ENCODE data around the gene GJA1. TPM values are rescaled to one million over a fixed set of nuclear protein-coding genes. Genes with fewer than 3 reads are reported as not detected.

Gene GJA1
- total RNA-seq, 4 donors from 2014 or later = 237 to 425 (median 346) TPM

DNA sequence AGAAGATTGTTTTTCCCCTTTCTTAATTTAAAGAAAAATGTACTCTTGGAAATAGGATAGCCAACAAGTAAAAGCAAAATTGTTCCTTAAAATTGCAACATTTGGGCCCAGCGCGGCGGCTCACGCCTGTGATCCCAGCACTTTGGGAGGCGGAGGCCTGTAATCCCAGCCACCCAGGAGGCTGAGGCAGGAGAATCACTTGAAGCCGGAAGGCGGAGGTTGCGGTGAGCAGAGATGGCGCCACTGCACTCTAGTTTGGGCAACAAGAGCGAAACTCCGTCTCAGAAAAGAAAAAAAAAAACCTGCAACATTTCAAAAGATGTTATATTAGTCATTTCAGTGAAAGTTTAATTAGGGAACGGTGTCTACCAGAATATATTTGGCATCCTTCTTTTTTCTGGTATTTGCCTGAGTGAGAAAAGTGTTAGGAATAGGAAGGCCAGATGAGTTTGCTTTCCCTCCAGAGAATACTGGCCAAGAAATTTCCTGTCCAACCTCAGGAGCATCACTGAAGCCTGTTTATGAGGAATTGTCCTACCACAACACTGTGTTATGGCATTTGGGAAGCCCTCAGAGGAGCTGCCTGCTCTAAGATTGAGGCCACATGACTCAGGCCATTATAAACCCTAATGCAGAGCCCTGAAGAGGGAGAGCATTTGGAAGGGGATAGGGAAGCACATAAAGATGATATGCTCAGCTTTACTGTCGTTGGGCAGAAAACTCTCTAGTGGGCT is 1.2 kb upstream of the GJA1 start:
- H3K4me3 ChIP-seq (ENCODE audit: low read depth, poor library complexity, severe bottlenecking) = no peak overlapping the region
- DNase-seq (ENCODE audit: low spot score in 2 of 2) = no peak
- 81% methylated on average over 13 of the region's 13 CpGs for WGBS, 2 donors
- TF ChIP-seq POLR2A (IDR thresholded peaks at IDR 0.05) = no peak
- TF ChIP-seq, protein P1, sequence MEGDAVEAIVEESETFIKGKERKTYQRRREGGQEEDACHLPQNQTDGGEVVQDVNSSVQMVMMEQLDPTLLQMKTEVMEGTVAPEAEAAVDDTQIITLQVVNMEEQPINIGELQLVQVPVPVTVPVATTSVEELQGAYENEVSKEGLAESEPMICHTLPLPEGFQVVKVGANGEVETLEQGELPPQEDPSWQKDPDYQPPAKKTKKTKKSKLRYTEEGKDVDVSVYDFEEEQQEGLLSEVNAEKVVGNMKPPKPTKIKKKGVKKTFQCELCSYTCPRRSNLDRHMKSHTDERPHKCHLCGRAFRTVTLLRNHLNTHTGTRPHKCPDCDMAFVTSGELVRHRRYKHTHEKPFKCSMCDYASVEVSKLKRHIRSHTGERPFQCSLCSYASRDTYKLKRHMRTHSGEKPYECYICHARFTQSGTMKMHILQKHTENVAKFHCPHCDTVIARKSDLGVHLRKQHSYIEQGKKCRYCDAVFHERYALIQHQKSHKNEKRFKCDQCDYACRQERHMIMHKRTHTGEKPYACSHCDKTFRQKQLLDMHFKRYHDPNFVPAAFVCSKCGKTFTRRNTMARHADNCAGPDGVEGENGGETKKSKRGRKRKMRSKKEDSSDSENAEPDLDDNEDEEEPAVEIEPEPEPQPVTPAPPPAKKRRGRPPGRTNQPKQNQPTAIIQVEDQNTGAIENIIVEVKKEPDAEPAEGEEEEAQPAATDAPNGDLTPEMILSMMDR (IDR thresholded peaks at IDR 0.05) = no peak
- intact Hi-C loops (cut with DNase I; ENCODE audit: low total_unique reads) = loop anchor here (5.0 to 10.0 kb wide), 3 partner anchors 161 to 748 kb away; no protein-coding TSS in a partner anchor

DNA sequence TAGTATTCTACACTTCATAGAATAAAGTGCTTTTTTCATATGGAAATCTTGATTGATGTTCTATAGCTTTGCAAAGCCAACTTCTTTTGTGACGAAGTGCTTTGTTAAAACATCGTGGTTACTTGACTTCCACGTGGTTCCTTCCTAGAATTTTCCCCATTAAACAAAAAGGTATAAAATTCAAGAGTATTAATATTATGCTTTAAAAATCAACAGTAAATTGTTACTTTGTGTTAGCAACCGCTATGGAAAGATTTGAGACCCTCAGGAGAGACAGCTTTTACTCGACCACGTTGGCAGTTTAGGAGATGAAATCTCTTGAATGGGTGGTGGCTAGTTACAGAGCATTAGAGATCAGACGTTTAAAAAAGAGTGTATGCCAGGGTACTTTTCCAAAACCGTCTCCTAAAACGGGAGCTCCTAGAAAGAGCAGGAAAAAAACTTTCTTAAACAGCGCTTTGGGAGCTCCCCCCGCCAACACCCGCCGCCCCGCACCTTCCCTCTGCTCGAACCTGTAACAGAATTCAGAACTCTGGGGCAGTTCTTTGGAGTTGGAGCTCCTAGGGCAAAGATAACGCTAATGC is 920 bp downstream of the GJA1 start:
- no peak for DNase-seq (ENCODE audit: low spot score in 2 of 2)

GRCh38 chr6:121436960-121437850 is 1.8 kb downstream of the GJA1 start:
- 0 to 1% methylated on average over 45 of the region's 45 CpGs for whole genome bisulfite sequencing, 2 donors
- DNase-seq (ENCODE audit: low spot score in 2 of 2) = peak; percentile 62 to 90
- H3K4me3 ChIP-seq (ENCODE audit: low read depth, poor library complexity, severe bottlenecking) = peak overlapping the region; percentile 56
- intact Hi-C loops (cut with DNase I; ENCODE audit: low total_unique reads) = loop anchor here (10.0 kb wide), 2 partner anchors 158 to 348 kb away; no protein-coding TSS in a partner anchor
- TF ChIP-seq POLR2A (IDR thresholded peaks at IDR 0.05) = no peak
- TF ChIP-seq, protein P1 (IDR thresholded peaks at IDR 0.05) = no peak

More for the DNA sequence above, 920 bp downstream of the GJA1 start:
- H3K4me3 ChIP-seq (ENCODE audit: low read depth, poor library complexity, severe bottlenecking) = peak overlapping the region; percentile 56
- TF ChIP-seq, protein P1 (IDR thresholded peaks at IDR 0.05) = no peak
- no peak for TF ChIP-seq POLR2A (IDR thresholded peaks at IDR 0.05)
- 1 to 2% methylated on average over 16 of the region's 16 CpGs for WGBS, 2 donors
- intact Hi-C loops (cut with DNase I; ENCODE audit: low total_unique reads) = loop anchor here (10.0 kb wide), 2 partner anchors 158 to 348 kb away; no protein-coding TSS in a partner anchor

- TF ChIP-seq, protein P1 (IDR thresholded peaks at IDR 0.05) = no peak
- no peak for TF ChIP-seq POLR2A (IDR thresholded peaks at IDR 0.05)
- intact Hi-C loops (cut with DNase I; ENCODE audit: low total_unique reads) = loop anchor here (10.0 kb wide), 2 partner anchors 157 to 347 kb away; no protein-coding TSS in a partner anchor
- WGBS, 2 donors = 4 to 9% methylated on average over 18 of the region's 18 CpGs
- peak in 1 of 2 donors; percentile 43 for DNase-seq (ENCODE audit: low spot score in 2 of 2)
- peak overlapping the region; percentile 56 for H3K4me3 ChIP-seq (ENCODE audit: low read depth, poor library complexity, severe bottlenecking)
Measured at GRCh38 chr6:121437851-121438651, 2.6 kb downstream of the GJA1 start.

DNA sequence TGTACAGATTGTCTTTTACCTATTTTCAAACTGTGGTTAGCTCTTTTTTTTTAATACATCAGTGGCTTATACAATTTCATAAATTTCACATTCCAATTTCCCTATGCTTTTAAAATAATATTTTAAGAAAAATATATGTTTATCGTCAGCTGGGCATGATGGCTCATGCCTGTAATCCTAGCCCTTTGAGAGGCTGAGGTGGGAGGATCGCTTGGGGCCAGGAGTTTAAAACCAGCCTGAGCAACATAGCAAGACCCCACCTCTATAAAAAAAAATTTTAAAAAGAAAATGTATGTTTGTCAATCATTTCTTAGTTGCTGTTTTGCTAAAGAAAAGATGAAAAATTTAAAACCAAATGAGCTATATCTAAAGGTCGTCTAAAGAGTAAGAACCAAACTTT is 3.4 kb downstream of the GJA1 start:
- no peak for DNase-seq (ENCODE audit: low spot score in 2 of 2)
- H3K4me3 ChIP-seq (ENCODE audit: low read depth, poor library complexity, severe bottlenecking) = no peak overlapping the region
- TF ChIP-seq, protein P1 (IDR thresholded peaks at IDR 0.05) = no peak
- no peak for TF ChIP-seq POLR2A (IDR thresholded peaks at IDR 0.05)
- intact Hi-C loops (cut with DNase I; ENCODE audit: low total_unique reads) = loop anchor here (10.0 kb wide), 2 partner anchors 156 to 346 kb away; no protein-coding TSS in a partner anchor
- WGBS, 2 donors = 45 to 54% methylated on average over 3 of the region's 3 CpGs
